ENCODE data around the gene MXI1. TPM values are rescaled to one million over a fixed set of nuclear protein-coding genes. Genes with fewer than 3 reads are reported as not detected.

Gene MXI1
- 7.7 and 8.2 TPM in 2 replicates for total RNA-seq

DNA sequence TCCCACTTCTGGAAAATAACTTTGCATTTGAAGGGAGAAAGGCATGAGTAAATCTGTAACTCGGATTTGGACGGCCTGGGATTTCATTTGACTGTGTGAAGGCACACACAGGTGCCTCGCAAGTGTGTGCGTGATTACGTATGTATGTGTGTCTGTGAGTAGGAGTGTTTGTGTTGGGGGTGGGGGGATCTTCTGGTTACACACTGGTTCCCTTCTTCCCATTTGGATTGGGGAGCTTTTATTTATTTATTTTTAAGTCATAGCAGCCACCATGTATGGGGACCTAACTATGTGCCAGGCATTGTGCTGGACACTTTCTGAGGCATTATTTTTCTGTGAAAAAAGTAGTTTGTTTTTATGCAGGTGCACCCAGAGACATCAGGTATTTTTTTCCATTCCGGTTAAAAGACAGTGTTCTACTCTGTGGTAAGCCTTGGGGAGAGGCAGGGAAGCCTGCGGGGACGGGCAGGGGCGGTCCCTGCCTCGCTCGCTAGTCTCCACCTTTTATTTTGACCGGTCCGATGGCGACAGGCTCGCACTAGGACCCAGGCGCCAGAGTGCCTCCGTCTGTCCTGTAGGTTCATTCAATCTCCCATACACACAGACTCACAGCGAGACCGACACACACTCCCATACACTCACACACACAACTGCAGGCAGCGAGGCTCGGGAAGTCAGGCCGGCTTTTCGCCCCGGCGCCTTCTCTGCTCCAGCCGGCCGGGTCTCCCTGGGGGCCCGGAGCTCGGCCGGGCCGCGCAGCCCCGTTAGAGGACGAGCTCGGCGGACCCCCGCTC is at the start of gene MXI1:
Gene MXI1, plus strand, starts transcription at position 595 of the 794 bp plus-strand sequence. CDS start 204 bp downstream, outside the sequence.
- DNase-seq (ENCODE audit: low read depth): peak; percentile 72
- peak within 1 kb of the TSS; percentile 73 for H3K4me3 ChIP-seq (ENCODE audit: low read depth, low read length)
- TF ChIP-seq, protein P1, sequence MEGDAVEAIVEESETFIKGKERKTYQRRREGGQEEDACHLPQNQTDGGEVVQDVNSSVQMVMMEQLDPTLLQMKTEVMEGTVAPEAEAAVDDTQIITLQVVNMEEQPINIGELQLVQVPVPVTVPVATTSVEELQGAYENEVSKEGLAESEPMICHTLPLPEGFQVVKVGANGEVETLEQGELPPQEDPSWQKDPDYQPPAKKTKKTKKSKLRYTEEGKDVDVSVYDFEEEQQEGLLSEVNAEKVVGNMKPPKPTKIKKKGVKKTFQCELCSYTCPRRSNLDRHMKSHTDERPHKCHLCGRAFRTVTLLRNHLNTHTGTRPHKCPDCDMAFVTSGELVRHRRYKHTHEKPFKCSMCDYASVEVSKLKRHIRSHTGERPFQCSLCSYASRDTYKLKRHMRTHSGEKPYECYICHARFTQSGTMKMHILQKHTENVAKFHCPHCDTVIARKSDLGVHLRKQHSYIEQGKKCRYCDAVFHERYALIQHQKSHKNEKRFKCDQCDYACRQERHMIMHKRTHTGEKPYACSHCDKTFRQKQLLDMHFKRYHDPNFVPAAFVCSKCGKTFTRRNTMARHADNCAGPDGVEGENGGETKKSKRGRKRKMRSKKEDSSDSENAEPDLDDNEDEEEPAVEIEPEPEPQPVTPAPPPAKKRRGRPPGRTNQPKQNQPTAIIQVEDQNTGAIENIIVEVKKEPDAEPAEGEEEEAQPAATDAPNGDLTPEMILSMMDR (IDR thresholded peaks at IDR 0.05; ENCODE audit: insufficient read depth, low read depth, low read length): no peak

DNA sequence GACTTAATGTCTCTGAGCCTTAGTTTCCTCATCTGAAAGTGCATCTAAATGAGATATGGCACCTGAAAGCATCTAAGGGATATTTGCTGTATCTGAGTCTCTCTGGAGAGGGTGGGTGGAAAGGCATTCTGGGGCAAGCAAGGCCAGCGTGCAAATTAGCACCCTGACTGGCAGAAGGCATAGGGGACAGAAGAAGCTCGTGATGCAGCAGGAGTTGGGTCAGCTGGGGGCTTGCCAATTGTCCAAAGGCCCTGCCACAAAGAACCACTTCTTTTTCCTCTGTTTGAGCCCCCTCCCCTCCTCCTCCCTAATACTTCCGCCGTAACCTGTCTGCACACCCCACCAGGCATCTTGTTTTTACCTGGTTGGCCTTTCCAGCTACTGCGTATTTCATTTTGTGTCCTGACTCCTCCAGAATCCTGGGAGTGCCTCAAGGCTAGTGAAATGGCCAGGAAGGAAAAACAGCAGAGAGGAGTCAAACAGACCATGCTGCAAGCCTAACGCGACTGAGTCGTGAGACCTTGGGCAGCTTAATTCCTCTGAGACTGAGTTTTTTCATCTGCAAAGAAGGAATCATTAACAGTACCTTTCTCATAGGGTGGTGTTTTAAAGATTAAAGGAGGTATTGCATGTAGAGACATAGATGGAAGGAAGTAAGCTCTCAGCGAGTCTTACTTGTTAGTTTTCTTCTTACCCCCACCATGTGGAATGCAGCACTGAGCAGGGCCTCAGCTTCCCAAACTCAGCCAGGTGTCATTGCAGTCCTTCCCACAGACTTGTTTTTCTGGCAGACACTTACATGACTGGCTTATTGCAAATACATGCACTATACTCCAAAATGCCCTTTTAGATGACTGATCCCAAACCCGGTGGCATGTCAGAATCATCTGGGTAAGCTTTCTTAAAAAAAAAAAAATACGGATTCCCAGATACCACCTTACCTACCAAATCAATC is 49.1 kb upstream of the MXI1 start:
- TF ChIP-seq, protein P1 (IDR thresholded peaks at IDR 0.05; ENCODE audit: insufficient read depth, low read depth, low read length): no peak
- H3K4me3 ChIP-seq (ENCODE audit: low read depth, low read length): no peak overlapping the region
- DNase-seq (ENCODE audit: low read depth): no peak

DNA sequence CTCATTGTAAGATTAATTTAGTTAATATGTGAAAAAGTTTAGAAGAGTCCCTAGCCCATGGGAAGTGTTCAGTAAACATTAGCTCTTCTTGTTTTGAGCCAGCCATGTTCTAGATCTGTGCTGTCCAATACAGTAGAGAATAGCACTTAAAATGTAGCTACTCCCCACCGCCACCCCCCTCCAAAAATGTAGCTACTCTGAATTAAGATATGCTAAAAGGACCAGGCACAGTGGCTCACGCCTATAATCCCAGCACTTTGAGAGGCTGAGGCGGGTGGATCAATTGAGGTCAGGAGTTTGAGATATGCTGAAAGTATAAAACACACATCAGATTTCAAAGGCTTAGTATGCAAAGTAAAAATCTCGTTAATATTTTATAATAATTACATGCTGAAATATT is 47.3 kb upstream of the MXI1 start:
- TF ChIP-seq, protein P1 (IDR thresholded peaks at IDR 0.05; ENCODE audit: insufficient read depth, low read depth, low read length): no peak
- DNase-seq (ENCODE audit: low read depth): no peak
- H3K4me3 ChIP-seq (ENCODE audit: low read depth, low read length): no peak overlapping the region

DNA sequence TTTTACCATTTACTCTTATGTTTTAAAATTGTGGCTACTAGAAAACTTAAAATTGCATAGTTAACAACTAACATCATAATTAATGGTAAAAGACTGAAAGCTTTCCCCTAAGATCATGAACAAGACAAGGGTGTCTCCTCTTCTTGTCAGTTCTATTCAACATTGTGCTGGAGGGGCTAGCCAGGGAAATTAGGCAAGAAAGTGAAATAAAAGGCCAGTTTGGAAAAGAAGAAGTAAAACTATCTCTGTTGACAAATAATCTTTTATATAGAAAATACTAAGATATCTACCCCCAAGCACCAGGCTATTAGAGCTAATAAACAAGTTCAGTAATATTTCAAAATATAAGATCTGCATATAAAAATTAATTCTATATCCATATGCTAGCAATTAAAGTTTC is 46.9 kb upstream of the MXI1 start:
- no peak overlapping the region for H3K4me3 ChIP-seq (ENCODE audit: low read depth, low read length)
- TF ChIP-seq, protein P1 (IDR thresholded peaks at IDR 0.05; ENCODE audit: insufficient read depth, low read depth, low read length): no peak
- DNase-seq (ENCODE audit: low read depth): no peak

DNA sequence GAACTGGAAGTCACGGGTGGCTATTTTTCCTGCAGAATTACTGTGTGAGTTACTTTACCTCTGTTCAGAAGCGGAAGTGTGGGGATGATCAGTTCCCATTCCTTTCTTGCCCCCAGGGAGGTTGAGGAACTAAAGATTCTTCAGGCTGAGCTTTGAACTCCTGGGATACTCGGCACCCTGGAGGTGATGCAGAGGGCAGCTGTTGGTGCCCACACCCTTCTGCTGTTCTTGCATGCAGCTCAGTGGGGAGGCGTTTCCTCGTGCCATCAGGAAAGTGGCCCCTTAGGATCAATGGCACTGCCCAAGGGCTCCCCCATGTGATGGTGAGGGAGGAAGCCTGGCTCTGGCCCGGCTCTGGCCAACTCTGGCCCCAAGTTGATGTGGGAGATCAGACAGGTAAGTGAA is 44.7 kb upstream of the MXI1 start:
- no peak overlapping the region for H3K4me3 ChIP-seq (ENCODE audit: low read depth, low read length)
- no peak for DNase-seq (ENCODE audit: low read depth)
- TF ChIP-seq, protein P1 (IDR thresholded peaks at IDR 0.05; ENCODE audit: insufficient read depth, low read depth, low read length): no peak

DNA sequence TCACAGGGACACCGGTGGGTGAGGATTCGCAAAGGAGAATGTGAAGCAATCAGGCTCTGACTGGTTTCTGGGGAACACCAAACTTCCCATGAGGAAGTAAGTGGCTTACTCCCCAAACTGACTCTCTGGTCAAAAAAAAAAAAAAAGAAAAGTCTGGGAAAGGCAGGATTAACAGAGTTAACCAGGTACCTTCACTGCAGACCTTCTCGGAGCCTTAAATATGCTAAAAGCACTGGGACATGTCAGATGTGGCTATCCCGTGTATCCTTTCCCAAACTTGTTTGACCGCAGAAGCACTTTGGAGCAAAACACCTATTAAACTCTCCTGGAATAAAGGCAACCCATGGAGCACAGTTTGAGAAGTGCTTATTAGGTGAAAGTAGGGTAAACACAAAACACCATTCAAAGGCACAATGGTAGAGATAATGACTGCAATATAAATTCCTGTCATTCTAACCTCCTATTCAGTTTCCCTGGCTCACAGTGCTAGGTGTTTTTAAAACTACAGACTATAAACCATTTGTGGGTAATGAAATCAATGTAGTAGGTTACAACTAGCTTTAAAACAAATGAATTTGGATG is 44.1 kb upstream of the MXI1 start:
- H3K4me3 ChIP-seq (ENCODE audit: low read depth, low read length): no peak overlapping the region
- TF ChIP-seq, protein P1 (IDR thresholded peaks at IDR 0.05; ENCODE audit: insufficient read depth, low read depth, low read length): no peak
- DNase-seq (ENCODE audit: low read depth): no peak
